ENCODE results near the gene MRPL37.

Gene MRPL37

DNA sequence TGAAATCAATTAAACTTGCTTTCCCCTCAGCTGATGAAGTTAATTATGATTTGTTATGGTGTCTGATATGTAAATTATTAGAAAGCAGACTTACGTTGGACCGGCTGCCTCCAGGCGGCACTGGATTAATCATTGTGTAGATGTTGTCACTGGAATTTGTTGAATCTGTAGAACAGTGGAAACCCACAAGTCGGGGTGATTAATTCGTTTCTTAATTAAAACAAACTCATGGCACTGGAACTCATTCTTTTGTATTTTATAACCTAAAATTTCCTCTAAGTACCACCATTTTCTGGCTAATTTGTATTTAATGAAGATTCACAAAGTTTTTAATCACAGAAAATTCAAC lies 39.0 kb downstream of the MRPL37 start:
- POLR2A ChIA-PET = interaction anchor here (1.0 to 1.2 kb wide), 2 partner anchors 15 to 74 kb away, joined by 4 read pairs; no protein-coding TSS in a partner anchor
- TF ChIP-seq, protein P1, sequence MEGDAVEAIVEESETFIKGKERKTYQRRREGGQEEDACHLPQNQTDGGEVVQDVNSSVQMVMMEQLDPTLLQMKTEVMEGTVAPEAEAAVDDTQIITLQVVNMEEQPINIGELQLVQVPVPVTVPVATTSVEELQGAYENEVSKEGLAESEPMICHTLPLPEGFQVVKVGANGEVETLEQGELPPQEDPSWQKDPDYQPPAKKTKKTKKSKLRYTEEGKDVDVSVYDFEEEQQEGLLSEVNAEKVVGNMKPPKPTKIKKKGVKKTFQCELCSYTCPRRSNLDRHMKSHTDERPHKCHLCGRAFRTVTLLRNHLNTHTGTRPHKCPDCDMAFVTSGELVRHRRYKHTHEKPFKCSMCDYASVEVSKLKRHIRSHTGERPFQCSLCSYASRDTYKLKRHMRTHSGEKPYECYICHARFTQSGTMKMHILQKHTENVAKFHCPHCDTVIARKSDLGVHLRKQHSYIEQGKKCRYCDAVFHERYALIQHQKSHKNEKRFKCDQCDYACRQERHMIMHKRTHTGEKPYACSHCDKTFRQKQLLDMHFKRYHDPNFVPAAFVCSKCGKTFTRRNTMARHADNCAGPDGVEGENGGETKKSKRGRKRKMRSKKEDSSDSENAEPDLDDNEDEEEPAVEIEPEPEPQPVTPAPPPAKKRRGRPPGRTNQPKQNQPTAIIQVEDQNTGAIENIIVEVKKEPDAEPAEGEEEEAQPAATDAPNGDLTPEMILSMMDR (IDR thresholded peaks at IDR 0.05; ENCODE audit: insufficient read depth, low read length, missing control alignments) = no peak
- CTCF ChIA-PET = interaction anchor here (3.1 kb wide), 1 partner anchor 10 kb away, joined by 9 read pairs; no protein-coding TSS in a partner anchor
- DNase-seq (ENCODE audit: low read depth, low spot score) = no peak
- no peak overlapping the region for H3K4me3 ChIP-seq (ENCODE audit: low read depth, low read length)

DNA sequence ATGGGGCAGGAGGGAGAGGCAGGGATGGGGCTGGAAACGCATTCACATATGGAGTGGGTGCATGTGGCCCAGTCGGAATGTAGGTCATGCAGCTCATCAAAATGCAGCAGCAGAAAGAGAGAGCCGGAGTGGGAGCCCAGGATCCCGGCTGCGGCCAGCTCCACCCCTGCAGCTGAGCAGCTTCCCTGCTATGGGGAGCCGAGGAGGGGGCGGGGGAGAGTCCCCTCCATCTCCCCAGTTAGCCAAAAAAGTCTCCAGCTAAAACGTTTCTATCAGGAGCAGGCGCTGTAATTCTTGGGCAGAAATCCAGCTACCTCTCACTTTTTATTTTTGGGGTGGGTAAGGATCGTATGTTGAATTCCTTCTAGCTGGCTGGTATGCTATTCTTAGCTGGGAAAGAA lies 39.7 kb downstream of the MRPL37 start:
- ChIA-PET CTCF (interaction anchor here (2.4 to 3.1 kb wide), 2 partner anchors 11 to 250 kb away, joined by 8 to 9 read pairs; no protein-coding TSS in a partner anchor), POLR2A (interaction anchor here (1.0 to 1.2 kb wide), 2 partner anchors 14 to 73 kb away, joined by 4 read pairs; no protein-coding TSS in a partner anchor)

DNA sequence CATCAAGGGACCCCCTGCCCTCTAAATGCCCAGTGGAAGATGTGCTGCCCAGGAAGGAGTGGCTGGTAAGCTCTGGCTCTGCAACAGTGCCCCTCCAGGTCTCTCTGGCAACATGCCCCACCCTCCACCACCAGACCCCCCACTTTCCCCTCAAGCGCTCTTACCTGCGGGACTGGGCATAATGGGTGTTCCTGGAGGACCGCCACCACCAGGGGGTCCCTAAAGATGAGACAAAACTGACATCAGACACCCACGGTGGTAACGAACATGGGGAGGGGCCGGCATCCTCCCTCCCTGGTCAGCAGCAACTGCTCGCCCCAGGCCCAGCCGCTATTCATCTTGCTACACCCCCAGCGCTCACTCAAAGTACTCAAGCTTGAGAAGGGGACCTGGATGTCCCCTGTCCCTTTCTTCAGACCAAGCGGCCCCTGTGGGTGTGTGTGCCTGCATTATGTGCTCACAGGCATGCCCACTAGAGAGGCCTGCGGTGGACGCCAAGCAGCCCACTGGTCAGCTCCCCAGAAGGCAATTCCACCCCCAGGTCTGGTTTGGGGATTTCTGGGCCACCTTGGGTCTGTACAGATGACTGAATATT lies 40.9 kb downstream of the MRPL37 start:
- POLR2A ChIA-PET = no interaction called here
- no peak for DNase-seq (ENCODE audit: low read depth, low spot score)
- TF ChIP-seq, protein P1 (IDR thresholded peaks at IDR 0.05; ENCODE audit: insufficient read depth, low read length, missing control alignments) = no peak
- no peak overlapping the region for H3K4me3 ChIP-seq (ENCODE audit: low read depth, low read length)
- CTCF ChIA-PET = interaction anchor here (2.4 to 3.1 kb wide), 2 partner anchors 12 to 249 kb away, joined by 8 to 9 read pairs; no protein-coding TSS in a partner anchor

More for the DNA sequence above, 39.7 kb downstream of the MRPL37 start:
- DNase-seq (ENCODE audit: low read depth, low spot score) = no peak
- H3K4me3 ChIP-seq (ENCODE audit: low read depth, low read length) = no peak overlapping the region
- TF ChIP-seq, protein P1 (IDR thresholded peaks at IDR 0.05; ENCODE audit: insufficient read depth, low read length, missing control alignments) = no peak

DNA sequence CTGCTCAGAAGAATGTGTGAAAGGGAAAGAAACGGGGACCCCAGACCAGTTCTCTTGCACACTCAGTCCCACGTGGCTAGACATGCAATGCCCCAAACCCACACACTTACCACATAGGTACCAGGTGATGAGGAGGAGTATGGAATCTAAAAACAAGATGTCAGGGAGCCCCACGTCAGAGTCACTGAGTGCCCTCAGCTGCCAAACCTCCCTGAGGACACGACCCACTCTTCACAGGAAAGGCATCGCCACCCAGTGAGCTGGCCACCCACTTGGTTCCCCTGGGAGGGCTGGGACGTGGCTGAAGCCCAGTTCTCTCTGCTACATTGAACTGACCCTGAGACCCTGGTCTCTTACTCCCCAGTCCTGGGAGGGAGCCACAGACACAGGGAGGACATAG lies 41.4 kb downstream of the MRPL37 start:
- TF ChIP-seq, protein P1 (IDR thresholded peaks at IDR 0.05; ENCODE audit: insufficient read depth, low read length, missing control alignments) = no peak
- ChIA-PET POLR2A (no interaction called here), CTCF (interaction anchor here (2.4 to 3.1 kb wide), 2 partner anchors 13 to 249 kb away, joined by 8 to 9 read pairs; no protein-coding TSS in a partner anchor)
- no peak overlapping the region for H3K4me3 ChIP-seq (ENCODE audit: low read depth, low read length)
- DNase-seq (ENCODE audit: low read depth, low spot score) = no peak

DNA sequence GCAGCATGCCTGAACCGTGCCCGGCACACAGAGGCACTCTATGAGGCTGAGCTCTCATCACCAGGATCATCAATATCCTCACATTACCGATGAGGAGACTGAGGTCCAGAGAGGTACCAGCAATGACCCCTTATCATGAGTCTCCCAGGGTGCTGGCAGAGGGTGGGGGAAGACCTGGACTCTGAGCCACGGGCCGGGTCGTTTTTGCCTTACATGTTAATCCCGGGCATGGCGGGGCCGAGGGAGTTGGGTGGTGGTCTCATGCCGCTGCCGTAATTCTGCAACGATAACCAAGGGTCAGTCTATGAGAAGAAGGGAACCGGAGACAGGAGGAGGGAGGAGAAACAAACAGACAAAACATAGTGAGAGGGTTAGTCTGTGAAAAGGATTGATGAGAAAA lies 43.1 kb downstream of the MRPL37 start:
- H3K4me3 ChIP-seq (ENCODE audit: low read depth, low read length) = no peak overlapping the region
- POLR2A ChIA-PET = no interaction called here
- TF ChIP-seq, protein P1 (IDR thresholded peaks at IDR 0.05; ENCODE audit: insufficient read depth, low read length, missing control alignments) = no peak
- no peak for DNase-seq (ENCODE audit: low read depth, low spot score)
- CTCF ChIA-PET = no interaction called here

DNA sequence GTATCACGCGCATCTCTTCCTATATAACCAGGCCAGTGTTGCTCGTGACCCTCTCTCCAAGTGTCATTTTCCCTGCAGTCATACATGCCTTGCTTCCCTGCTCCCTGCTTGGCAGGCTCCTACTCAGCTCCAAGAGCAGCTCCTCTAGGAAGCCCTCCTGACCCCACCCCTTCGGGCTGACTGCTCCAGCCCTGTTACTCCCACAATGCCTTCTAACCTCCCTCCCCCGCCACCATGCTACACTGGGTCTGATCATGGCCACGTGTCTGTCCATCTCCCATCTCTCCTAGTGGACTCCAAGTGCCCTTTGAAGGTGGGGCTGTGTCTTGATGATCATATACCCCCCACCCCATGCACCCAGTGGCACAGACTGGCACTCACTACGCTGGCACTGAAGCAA lies 44.7 kb downstream of the MRPL37 start:
- POLR2A ChIA-PET = no interaction called here
- H3K4me3 ChIP-seq (ENCODE audit: low read depth, low read length) = no peak overlapping the region
- CTCF ChIA-PET = no interaction called here
- DNase-seq (ENCODE audit: low read depth, low spot score) = no peak
- TF ChIP-seq, protein P1 (IDR thresholded peaks at IDR 0.05; ENCODE audit: insufficient read depth, low read length, missing control alignments) = no peak
